Fibroblast of lung (primary cell): ENCODE results near the gene RNPEPL1. TPM values are rescaled to one million over a fixed set of nuclear protein-coding genes. Genes with fewer than 3 reads are reported as not detected.

Experiments used
- DNase-seq, 2 donors: peaks; one replicate each; pipeline versions ENCODE4 v3.0.0 to v3.0.0-alpha.2; 2010; ENCODE audit warnings: low read depth in 2 of 2
- H2AFZ ChIP-seq: 2 replicates; pipeline ENCODE4 v1.5.1; 2012; ENCODE audit warnings: low read length, control low read depth, inconsistent platforms
- H3K27ac ChIP-seq: 2 replicates; pipeline ENCODE4 v1.5.1; 2011; ENCODE audit warnings: low read length, control low read depth; ENCODE audit not compliant: insufficient read depth
- H3K27me3 ChIP-seq: 2 replicates; pipeline ENCODE4 v1.5.1; 2011; ENCODE audit warnings: mild to moderate bottlenecking, low read length; ENCODE audit not compliant: control insufficient read depth, insufficient read depth
- H3K36me3 ChIP-seq: 2 replicates; pipeline ENCODE4 v1.5.1; 2011; ENCODE audit warnings: low read length; ENCODE audit not compliant: control insufficient read depth, insufficient read depth
- H3K4me1 ChIP-seq: 2 replicates; pipeline ENCODE4 v1.5.1; 2011; ENCODE audit warnings: low read length; ENCODE audit not compliant: control insufficient read depth, insufficient read depth; ENCODE audit errors: extremely low read depth
- H3K4me2 ChIP-seq: 2 replicates; pipeline ENCODE4 v1.5.1; 2011; ENCODE audit warnings: low read length, control low read depth; ENCODE audit not compliant: insufficient read depth; ENCODE audit errors: extremely low read depth
- H3K4me3 ChIP-seq, 4 experiments: fragments of 200-600 bp in 1 of 4; sonication (generic) in 1 of 4; replicated peaks in 1 of 4; 2 replicates each; pipeline ENCODE4 v1.5.1; 2011 to 2016; ENCODE audit warnings: low read length in 4 of 4, low read depth in 3 of 4, mild to moderate bottlenecking in 3 of 4, control low read depth in 2 of 4, inconsistent platforms in 1 of 4, mixed read lengths in 1 of 4; ENCODE audit not compliant: insufficient read depth in 1 of 4; ENCODE audit errors: control extremely low read depth in 1 of 4
- H3K79me2 ChIP-seq: 2 replicates; pipeline ENCODE4 v1.5.1; 2012; ENCODE audit warnings: mild to moderate bottlenecking, low read length, inconsistent platforms; ENCODE audit not compliant: control insufficient read depth, insufficient read depth
- H3K9ac ChIP-seq: 2 replicates; pipeline ENCODE4 v1.5.1; 2011; ENCODE audit warnings: mild to moderate bottlenecking, low read length, control low read depth; ENCODE audit not compliant: insufficient read depth
- H3K9me3 ChIP-seq: 2 replicates; pipeline ENCODE4 v1.5.1; 2012; ENCODE audit warnings: low read depth, low read length; ENCODE audit not compliant: control insufficient read depth, insufficient read depth
- H4K20me1 ChIP-seq: 2 replicates; pipeline ENCODE4 v1.5.1; 2011; ENCODE audit warnings: low read length; ENCODE audit not compliant: control insufficient read depth, insufficient read depth; ENCODE audit errors: extremely low read depth
- EZH2 ChIP-seq: IDR thresholded peaks from 2 replicates; pipeline ENCODE4 v1.5.1; 2012; ENCODE audit warnings: low read length, control low read depth, mild to moderate bottlenecking; ENCODE audit errors: missing control alignments
- polyA plus RNA-seq, 2 donors: library from polyadenylated mRNA; depleted of rRNA in 1 of 2; stranded (reverse) in 1 of 2; unstranded in 1 of 2; fragments of >200 nt; gene quantifications; 2 replicates each; pipeline ENCODE4 v1.2.1, GENCODE V29; 2011 to 2012; ENCODE audit warnings: missing spikeins in 1 of 2
- total RNA-seq: library from RNA; depleted of rRNA; stranded (reverse); fragments of >200 nt; gene quantifications from 2 replicates; pipeline ENCODE4 v1.2.1, GENCODE V29; 2014
- TF ChIP-seq, protein P1 (sequence below), 2 donors: IDR thresholded peaks in 1 of 2; conservative IDR thresholded peaks in 1 of 2; 1 replicate in 1 of 2; 2 replicates in 1 of 2; pipeline ENCODE4 v1.5.1; 2011 to 2012; ENCODE audit warnings: low read length in 2 of 2, control low read depth in 1 of 2, inconsistent platforms in 1 of 2, low read depth in 1 of 2, mild to moderate bottlenecking in 1 of 2

Gene RNPEPL1
- total and polyA plus RNA-seq, 2 donors (not counting 1 experiment from before 2014, with no cell fraction given): 7.9 to 20.6 TPM

DNA sequence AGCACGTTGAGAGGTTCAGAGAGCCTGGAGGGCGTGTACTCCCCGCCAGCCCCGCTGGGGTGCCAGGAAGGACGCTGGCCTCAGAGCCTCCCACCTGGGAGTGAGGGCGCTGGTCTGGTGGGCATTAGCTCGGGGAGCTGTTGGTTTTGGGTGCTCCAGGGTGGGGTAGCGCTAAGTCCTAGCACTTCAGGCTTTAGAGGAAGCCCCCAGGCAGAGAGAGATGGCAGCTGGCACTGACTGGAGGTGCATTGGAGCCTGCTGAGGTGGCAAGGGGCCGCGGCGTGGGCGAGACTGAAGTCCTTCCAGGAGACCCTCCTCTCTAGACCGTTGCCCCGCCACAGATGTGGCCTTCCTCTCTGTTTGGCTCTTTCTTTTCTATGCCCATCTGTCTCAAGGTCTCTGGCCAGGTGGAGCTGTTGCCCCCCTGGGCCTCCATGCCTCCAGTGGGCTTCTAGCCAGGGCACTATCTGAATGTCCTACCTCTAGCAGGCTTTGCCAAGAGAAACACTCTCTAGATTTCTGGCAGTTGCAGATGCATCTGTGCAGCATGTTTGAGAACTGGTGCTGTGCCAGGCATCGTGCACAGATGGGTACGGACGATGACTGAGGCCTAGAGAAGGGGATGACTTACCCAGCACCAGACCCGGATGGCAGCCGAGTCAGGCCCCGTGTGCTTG lies 24.9 kb downstream of the RNPEPL1 start:
- H3K36me3 ChIP-seq: peaks cover 13% of the 10 kb centered on the region
- DNase-seq: no peak
- no peaks in the 10 kb centered on the region for H4K20me1 ChIP-seq
- peaks cover 9% of the 10 kb centered on the region for H3K79me2 ChIP-seq
- TF ChIP-seq, protein P1, sequence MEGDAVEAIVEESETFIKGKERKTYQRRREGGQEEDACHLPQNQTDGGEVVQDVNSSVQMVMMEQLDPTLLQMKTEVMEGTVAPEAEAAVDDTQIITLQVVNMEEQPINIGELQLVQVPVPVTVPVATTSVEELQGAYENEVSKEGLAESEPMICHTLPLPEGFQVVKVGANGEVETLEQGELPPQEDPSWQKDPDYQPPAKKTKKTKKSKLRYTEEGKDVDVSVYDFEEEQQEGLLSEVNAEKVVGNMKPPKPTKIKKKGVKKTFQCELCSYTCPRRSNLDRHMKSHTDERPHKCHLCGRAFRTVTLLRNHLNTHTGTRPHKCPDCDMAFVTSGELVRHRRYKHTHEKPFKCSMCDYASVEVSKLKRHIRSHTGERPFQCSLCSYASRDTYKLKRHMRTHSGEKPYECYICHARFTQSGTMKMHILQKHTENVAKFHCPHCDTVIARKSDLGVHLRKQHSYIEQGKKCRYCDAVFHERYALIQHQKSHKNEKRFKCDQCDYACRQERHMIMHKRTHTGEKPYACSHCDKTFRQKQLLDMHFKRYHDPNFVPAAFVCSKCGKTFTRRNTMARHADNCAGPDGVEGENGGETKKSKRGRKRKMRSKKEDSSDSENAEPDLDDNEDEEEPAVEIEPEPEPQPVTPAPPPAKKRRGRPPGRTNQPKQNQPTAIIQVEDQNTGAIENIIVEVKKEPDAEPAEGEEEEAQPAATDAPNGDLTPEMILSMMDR (conservative IDR thresholded peaks at IDR 0.05 in 1 of 2, IDR thresholded peaks at IDR 0.05 in 1 of 2; ENCODE audit: low read depth in 1 of 2, low read length in 2 of 2): no peak
- no peak for TF ChIP-seq EZH2
- no peaks in the 10 kb centered on the region for H3K4me1 ChIP-seq
- H3K4me2 ChIP-seq: no peak overlapping the region
- H3K9ac ChIP-seq: no peak overlapping the region
- H2AFZ ChIP-seq: no peak overlapping the region
- H3K27me3 ChIP-seq: no peaks in the 10 kb centered on the region
- no peak overlapping the region for H3K4me3 ChIP-seq
- H3K9me3 ChIP-seq: no peaks in the 10 kb centered on the region
- no peak overlapping the region for H3K27ac ChIP-seq

DNA sequence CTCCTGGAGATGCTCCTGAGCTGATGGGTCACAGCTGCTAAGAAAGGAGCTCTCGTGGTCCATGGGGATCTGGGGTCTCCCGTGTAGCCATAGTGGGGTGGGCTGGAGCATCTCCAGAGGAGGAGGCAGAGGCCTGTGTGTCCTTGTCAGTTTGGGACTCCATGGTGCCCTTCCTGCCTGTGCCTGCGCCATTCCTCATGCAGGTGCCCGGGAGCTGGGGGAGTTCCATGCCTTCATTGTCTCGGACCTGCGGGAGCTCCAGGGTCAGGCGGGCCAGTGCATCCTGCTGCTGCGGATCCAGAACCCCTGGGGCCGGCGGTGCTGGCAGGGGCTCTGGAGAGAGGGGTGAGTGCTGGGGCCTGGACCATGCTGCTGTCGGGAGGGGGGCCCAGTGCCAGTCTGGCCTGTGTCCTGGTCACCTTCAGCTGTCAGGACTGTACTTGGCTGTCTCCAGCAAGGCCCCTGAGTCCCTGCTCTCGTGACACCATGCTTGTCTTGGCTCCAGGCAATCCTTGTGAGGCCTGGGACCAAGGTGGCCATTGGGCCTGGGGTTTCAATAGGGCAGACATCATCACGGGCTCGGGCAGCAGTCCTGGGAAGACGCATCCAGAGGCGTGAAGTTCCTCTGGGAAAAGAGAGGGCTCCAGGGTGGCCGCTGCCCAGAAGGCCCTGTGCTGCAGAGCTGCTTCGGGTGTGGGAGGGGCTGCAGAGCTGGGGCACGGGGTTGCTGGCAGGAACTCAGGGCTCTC lies 25.6 kb downstream of the RNPEPL1 start:
- no peak for DNase-seq
- H3K4me3 ChIP-seq: no peak overlapping the region
- no peaks in the 10 kb centered on the region for H3K27me3 ChIP-seq
- H2AFZ ChIP-seq: no peak overlapping the region
- no peak overlapping the region for H3K27ac ChIP-seq
- no peaks in the 10 kb centered on the region for H3K9me3 ChIP-seq
- H3K36me3 ChIP-seq: peaks cover 15% of the 10 kb centered on the region
- H3K4me2 ChIP-seq: no peak overlapping the region
- H3K4me1 ChIP-seq: no peaks in the 10 kb centered on the region
- H4K20me1 ChIP-seq: no peaks in the 10 kb centered on the region
- H3K79me2 ChIP-seq: peaks cover 6% of the 10 kb centered on the region
- TF ChIP-seq, protein P1 (conservative IDR thresholded peaks at IDR 0.05 in 1 of 2, IDR thresholded peaks at IDR 0.05 in 1 of 2; ENCODE audit: low read depth in 1 of 2, low read length in 2 of 2): no peak
- no peak overlapping the region for H3K9ac ChIP-seq

DNA sequence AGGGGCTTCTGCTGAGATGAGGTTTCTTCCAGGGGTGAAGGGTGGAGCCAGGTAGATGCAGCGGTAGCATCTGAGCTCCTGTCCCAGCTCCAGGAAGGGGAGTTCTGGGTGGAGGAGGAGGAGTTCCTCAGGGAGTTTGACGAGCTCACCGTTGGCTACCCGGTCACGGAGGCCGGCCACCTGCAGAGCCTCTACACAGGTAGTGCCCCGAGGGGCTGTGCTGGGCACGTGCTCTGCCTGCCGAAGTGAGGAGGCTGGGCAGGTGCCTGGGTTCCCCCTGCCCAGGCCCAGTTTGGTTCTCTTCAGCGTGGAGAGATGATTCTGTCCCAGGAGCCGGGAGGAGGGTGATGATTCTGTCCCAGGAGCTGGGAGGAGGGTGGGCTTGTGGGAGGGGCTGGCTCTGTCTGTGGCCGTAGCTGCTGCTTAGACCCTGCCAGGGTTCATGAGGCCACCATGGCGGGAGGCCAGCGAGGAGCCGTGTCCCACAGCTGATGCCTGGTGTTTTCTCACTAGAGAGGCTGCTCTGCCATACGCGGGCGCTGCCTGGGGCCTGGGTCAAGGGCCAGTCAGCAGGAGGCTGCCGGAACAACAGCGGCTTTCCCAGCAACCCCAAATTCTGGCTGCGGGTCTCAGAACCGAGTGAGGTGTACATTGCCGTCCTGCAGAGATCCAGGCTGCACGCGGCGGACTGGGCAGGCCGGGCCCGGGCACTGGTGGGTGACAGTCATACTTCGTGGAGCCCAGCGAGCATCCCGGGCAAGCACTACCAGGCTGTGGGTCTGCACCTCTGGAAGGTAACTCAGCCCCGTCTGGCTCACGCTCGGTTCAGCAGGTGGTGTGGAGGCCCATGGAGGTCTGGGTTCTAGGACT lies 26.5 kb downstream of the RNPEPL1 start:
- H3K27me3 ChIP-seq: no peaks in the 10 kb centered on the region
- H3K4me3 ChIP-seq: no peak overlapping the region
- H3K79me2 ChIP-seq: peaks cover 6% of the 10 kb centered on the region
- no peaks in the 10 kb centered on the region for H4K20me1 ChIP-seq
- H2AFZ ChIP-seq: no peak overlapping the region
- no peak for DNase-seq
- H3K4me2 ChIP-seq: no peak overlapping the region
- no peak overlapping the region for H3K27ac ChIP-seq
- no peaks in the 10 kb centered on the region for H3K9me3 ChIP-seq
- H3K9ac ChIP-seq: no peak overlapping the region
- H3K4me1 ChIP-seq: no peaks in the 10 kb centered on the region
- TF ChIP-seq, protein P1 (conservative IDR thresholded peaks at IDR 0.05 in 1 of 2, IDR thresholded peaks at IDR 0.05 in 1 of 2; ENCODE audit: low read depth in 1 of 2, low read length in 2 of 2): no peak
- no peak for TF ChIP-seq EZH2
- peaks cover 14% of the 10 kb centered on the region for H3K36me3 ChIP-seq
